MG63 (cell line): ENCODE results near the gene PDCD2L. TPM values are rescaled to one million over a fixed set of nuclear protein-coding genes. Genes with fewer than 3 reads are reported as not detected.
"Not testable (repeated sequence)": the region's sequence is repeated elsewhere in the genome, so short reads cannot be mapped to it uniquely, and the experiment has no call there.

Experiments
- DNase-seq: peaks from one replicate; pipeline ENCODE4 v3.0.0-alpha.2; 2020
- H3K27me3 ChIP-seq: fragments of 250-450 bp; sonication (Bioruptor Pico); 2 replicates; pipeline ENCODE4 v1.5.1; 2020; ENCODE audit warnings: mild to moderate bottlenecking, moderate library complexity
- H3K36me3 ChIP-seq: fragments of 250-450 bp; sonication (Bioruptor Pico); 2 replicates; pipeline ENCODE4 v1.5.1; 2020; ENCODE audit warnings: mild to moderate bottlenecking, moderate library complexity
- H3K4me3 ChIP-seq: fragments of 250-450 bp; sonication (Bioruptor Pico); 2 replicates; pipeline ENCODE4 v1.5.1; 2020; ENCODE audit warnings: mild to moderate bottlenecking, moderate library complexity
- H3K9me3 ChIP-seq: fragments of 250-450 bp; sonication (Bioruptor Pico); 2 replicates; pipeline ENCODE4 v1.5.1; 2020; ENCODE audit warnings: mild to moderate bottlenecking, moderate library complexity
- total RNA-seq: library from RNA; depleted of rRNA; stranded (reverse); fragments of >200 nt; shearing (Covaris generic); gene quantifications from 2 replicates; pipeline ENCODE4 v1.2.3, GENCODE V29; 2014; ENCODE audit warnings: low replicate concordance

Gene PDCD2L
- total RNA-seq, 1 experiment from 2014 or later, result 19.8 TPM

DNA sequence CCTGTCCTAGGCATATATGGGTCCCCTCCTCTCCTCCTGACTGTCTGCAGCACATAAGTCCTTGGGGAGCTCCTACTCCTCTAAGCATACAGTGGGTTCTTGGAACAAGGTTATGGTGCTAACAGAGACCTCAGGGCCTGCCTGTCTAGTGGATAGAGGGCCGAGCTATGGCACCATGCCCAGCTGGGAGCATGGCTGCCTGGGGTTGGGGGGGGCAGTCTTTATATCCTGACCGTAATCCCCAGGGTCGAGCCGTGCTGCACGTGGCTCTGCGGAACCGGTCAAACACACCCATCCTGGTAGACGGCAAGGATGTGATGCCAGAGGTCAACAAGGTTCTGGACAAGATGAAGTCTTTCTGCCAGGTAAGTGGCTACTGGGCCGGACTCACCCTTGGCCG, 35.9 kb upstream of the PDCD2L start:
- no peak for DNase-seq
- Histone ChIP-seq H3K4me3 (no peak overlapping the region), H3K9me3 (no peaks in the 10 kb centered on the region), H3K27me3 (no peaks in the 10 kb centered on the region), H3K36me3 (peaks cover 70% of the 10 kb centered on the region)

DNA sequence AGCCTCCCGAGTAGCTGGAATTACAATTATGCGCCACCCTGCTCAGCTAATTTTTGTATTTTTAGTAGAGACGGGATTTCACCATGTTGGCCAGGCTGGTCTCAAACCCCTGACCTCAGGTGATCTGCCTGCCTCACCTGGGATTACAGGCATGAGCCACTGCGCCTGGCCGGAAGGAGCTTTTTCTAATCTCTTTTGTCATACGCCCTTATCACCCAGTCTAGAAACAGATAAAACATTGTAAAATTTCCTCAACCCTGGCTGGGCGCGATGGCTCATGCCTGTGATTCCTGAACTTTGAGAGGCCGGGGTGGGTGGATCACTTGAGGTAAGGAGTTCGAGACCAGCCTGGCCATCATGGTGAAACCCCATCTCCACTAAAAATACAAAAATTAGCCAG, 35.0 kb upstream of the PDCD2L start:
- H3K9me3 ChIP-seq, H3K27me3 ChIP-seq, H3K4me3 ChIP-seq, DNase-seq: not testable (repeated sequence)
- peaks cover 74% of the 10 kb centered on the region for H3K36me3 ChIP-seq

- no peak for DNase-seq
- no peak overlapping the region for H3K4me3 ChIP-seq
- peaks cover 83% of the 10 kb centered on the region for H3K36me3 ChIP-seq
- no peaks in the 10 kb centered on the region for H3K27me3 ChIP-seq
- H3K9me3 ChIP-seq, result no peaks in the 10 kb centered on the region
Observed at GRCh38 chr19:34370117-34370516, 34.1 kb upstream of the PDCD2L start.

DNA sequence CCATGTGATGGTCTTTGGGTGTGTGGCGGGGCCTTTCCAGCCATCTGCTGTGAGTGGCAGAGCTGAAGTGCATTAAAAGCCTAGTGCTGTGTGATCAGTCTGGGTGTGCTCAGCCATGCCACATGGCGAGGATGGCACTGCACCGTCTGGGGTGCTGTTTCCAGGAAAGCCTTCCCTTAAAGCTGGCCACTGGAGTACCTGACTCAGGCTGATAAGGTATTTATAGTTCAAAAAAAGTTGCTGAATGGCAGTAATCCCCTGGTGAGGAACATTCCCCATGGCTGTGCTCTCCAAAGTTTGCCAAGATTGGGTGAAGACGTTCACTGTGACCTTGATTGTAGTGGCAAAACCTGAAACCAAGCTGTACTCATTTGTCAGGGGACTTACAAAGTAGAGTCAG, 33.2 kb upstream of the PDCD2L start:
- no peak for DNase-seq
- H3K36me3 ChIP-seq, result peaks cover 88% of the 10 kb centered on the region

GRCh38 chr19:34373601-34374288, 30.5 kb upstream of the PDCD2L start:
- H3K27me3 ChIP-seq, result no peaks in the 10 kb centered on the region
- DNase-seq, result no peak
- H3K9me3 ChIP-seq, result no peaks in the 10 kb centered on the region
- no peak overlapping the region for H3K4me3 ChIP-seq
- peaks cover 83% of the 10 kb centered on the region for H3K36me3 ChIP-seq

More for the DNA sequence above, 33.2 kb upstream of the PDCD2L start:
- H3K9me3 ChIP-seq, result no peaks in the 10 kb centered on the region
- H3K27me3 ChIP-seq, result no peaks in the 10 kb centered on the region
- no peak overlapping the region for H3K4me3 ChIP-seq

DNA sequence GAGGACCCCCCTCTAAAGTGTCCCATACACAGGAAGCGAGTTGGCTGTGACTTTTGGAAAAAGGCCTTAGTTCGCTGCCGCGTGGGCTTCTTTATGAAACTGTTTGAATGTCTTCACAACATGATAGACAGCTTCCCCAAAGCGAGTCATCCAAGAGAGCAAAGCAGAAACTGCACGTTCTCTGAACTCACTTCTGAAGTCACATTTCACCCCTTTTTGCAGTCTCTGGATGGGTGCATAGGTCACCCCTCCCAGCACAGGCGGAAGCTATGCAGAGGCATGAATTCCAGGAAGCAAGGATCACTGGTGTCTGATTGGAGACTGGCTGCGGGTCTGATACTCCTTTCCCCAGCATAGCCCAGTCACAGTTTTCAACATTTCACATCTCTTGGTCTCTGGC, 28.6 kb upstream of the PDCD2L start:
- Histone ChIP-seq H3K9me3 (no peaks in the 10 kb centered on the region), H3K36me3 (peaks cover 81% of the 10 kb centered on the region), H3K27me3 (no peaks in the 10 kb centered on the region), H3K4me3 (no peak overlapping the region)
- DNase-seq, result no peak

DNA sequence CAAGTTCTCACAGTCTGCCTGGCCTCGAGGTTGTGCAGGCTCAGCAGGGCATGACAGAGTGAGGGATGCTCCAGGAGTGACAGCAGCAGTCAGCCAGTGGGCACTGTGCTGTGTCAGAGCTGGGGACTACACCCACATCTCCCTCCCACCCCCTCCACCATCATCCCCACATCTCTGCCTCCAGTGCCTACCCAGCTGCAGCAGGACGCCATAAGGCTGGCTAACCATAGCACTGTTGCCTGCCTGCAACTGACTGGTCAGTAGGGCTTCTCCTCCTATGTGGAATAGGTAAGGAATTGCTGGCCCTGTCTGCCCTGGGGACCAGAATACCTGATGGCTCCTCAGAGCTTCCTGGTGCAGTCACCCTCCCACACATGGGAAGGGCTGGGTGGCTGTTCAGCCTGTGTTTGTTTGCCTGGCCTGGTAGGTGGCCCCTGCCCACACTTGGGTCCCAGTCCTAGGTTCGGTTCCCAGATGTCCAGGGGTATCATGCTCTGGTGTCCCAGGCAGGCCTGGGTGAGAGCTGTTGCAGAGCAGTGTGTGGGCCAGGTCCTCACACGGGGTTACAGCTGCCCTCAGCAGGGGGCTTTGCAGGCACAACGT, 23.5 kb upstream of the PDCD2L start:
- no peaks in the 10 kb centered on the region for H3K27me3 ChIP-seq
- peaks cover 92% of the 10 kb centered on the region for H3K36me3 ChIP-seq
- H3K4me3 ChIP-seq, result no peak overlapping the region
- no peak for DNase-seq
- H3K9me3 ChIP-seq, result no peaks in the 10 kb centered on the region

- no peak for DNase-seq
- Histone ChIP-seq H3K27me3 (no peaks in the 10 kb centered on the region), H3K36me3 (peaks cover 92% of the 10 kb centered on the region), H3K9me3 (no peaks in the 10 kb centered on the region), H3K4me3 (no peak overlapping the region)
Observed at GRCh38 chr19:34381399-34382251, 22.6 kb upstream of the PDCD2L start.

DNA sequence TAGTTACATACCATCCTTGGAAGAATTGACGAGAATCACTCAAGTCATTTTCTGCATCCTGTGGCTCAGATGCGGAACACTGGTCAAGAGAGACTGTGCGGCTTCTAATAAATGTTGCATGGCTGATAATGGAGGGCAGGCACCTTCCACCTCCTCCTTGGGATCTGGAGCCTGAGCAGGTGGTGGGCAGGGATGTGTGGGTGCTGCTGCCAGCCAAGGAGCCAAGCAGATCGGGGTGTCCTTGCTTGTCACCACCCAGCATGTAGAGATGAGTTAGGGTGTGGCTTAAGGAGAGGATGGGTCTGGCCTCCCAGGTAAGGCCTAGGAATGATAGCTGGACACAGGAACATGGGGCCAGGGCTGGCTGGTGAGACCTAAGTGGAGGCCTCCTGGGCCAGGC, 21.7 kb upstream of the PDCD2L start:
- no peak for DNase-seq
- H3K27me3 ChIP-seq, result no peaks in the 10 kb centered on the region
- no peaks in the 10 kb centered on the region for H3K9me3 ChIP-seq
- H3K36me3 ChIP-seq, result peaks cover 96% of the 10 kb centered on the region
- H3K4me3 ChIP-seq, result no peak overlapping the region

- no peaks in the 10 kb centered on the region for H3K27me3 ChIP-seq
Observed at GRCh38 chr19:34383599-34383998, 20.6 kb upstream of the PDCD2L start.

DNA sequence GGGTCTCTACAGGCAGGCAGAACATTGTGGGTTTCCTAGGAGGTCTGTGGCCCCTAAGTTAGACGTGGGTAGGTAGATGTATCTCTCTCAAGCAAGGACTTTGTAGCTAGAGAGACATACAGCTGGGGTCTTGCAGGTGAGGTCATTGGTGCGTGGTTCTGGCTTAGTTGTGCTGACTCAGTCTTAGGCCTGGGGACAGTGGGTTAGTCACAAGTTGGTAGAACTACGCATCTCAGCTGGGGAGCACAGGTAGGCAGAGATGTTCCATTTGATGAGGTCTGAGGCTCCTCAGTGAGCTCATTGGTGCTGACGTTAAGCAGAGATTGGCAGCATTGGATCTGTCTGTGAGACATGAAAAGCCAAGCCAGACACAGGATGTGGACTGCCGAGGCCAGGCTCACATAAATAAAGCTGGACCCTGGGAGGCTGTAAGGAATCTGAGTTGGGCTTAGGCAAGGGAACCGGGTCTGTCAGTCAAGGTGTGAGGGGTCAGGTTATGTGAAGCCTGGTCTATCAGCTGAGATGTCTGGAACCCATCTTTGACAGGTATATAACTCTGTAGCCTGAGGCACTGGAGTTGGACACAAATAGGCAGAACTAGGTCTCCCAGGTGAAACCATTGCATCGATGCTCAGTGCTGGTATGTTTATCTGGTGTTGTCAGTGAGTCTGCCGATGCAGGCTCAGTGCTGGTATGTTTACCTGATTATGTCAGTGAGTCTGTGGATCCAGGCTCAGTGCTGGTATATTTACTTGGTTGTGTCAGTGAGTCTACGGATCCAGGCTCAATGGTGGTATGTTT, 17.4 kb upstream of the PDCD2L start:
- no peaks in the 10 kb centered on the region for H3K27me3 ChIP-seq
- no peak for DNase-seq
- H3K4me3 ChIP-seq, result no peak overlapping the region
- H3K9me3 ChIP-seq, result no peaks in the 10 kb centered on the region
- peaks cover 93% of the 10 kb centered on the region for H3K36me3 ChIP-seq

More at GRCh38 chr19:34383599-34383998, 20.6 kb upstream of the PDCD2L start:
- DNase-seq, result no peak
- H3K4me3 ChIP-seq, result no peak overlapping the region
- H3K9me3 ChIP-seq, result no peaks in the 10 kb centered on the region
- peaks cover 94% of the 10 kb centered on the region for H3K36me3 ChIP-seq

DNA sequence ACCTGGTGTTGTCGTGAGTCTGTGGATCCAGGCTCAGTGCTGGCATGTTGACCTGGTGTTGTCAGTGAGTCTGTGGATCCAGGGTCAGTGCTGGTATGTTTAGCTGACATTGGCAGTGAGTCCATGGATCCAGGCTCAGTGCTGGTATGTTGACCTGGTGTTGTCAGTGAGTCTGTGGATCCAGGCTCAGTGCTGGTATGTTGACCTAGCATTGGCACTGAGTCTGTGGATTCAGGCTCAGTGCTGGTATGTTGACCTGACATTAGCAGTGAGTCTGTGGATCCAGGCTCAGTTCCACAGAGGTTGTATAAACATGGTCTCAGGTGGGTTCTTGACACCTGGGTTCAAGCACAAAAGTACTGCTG, 16.8 kb upstream of the PDCD2L start:
- Histone ChIP-seq H3K27me3 (no peaks in the 10 kb centered on the region), H3K9me3 (no peaks in the 10 kb centered on the region), H3K36me3 (peaks cover 91% of the 10 kb centered on the region), H3K4me3 (no peak overlapping the region)
- DNase-seq, result no peak

DNA sequence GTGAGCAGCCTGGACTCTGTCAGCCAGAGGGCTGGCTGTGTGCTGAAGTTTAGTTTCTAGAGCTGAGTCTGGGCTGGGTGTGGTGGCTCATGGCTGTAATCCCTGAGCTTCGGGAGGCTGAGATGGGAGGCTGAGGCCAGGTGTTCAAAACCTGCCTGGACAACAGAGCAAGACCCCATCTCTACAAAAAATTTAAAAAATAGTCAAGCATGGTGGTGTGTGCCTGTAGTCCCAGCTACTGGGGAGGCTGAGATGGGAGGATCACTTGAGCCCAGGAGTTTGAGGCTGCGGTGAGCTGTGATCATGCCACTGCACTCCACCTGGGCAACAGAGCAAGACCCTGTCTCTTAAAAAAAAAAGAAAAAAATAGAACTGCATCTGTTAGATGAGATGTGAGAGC, 15.5 kb upstream of the PDCD2L start:
- not testable (repeated sequence) for DNase-seq, H3K4me3 ChIP-seq, H3K27me3 ChIP-seq, H3K9me3 ChIP-seq
- peaks cover 86% of the 10 kb centered on the region for H3K36me3 ChIP-seq

GRCh38 chr19:34391813-34392212, 12.4 kb upstream of the PDCD2L start:
- no peaks in the 10 kb centered on the region for H3K9me3 ChIP-seq
- H3K4me3 ChIP-seq, result no peak overlapping the region
- H3K36me3 ChIP-seq, result peaks cover 80% of the 10 kb centered on the region
- H3K27me3 ChIP-seq, result no peaks in the 10 kb centered on the region
- DNase-seq, result no peak

- H3K36me3 ChIP-seq, result peaks cover 80% of the 10 kb centered on the region
Observed at GRCh38 chr19:34393031-34393430, 11.2 kb upstream of the PDCD2L start.

DNA sequence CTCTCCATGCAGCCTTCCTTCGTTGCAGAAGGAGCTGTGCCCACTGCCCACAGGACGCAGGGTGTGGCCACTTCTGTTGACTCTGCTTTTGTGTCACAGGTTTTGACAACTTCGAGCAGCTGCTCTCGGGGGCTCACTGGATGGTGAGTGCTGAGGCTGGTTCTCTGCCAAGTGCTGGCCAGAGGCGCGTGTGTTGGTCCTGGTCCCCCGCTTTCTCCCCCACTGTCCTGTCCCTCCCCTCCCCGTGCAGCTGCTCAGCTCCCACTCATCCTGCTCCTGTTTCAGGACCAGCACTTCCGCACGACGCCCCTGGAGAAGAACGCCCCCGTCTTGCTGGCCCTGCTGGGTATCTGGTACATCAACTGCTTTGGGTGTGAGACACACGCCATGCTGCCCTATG, 10.6 kb upstream of the PDCD2L start:
- no peak for DNase-seq

More at GRCh38 chr19:34393031-34393430, 11.2 kb upstream of the PDCD2L start:
- no peak for DNase-seq
- Histone ChIP-seq H3K9me3 (no peaks in the 10 kb centered on the region), H3K4me3 (no peak overlapping the region), H3K27me3 (no peaks in the 10 kb centered on the region)

DNA sequence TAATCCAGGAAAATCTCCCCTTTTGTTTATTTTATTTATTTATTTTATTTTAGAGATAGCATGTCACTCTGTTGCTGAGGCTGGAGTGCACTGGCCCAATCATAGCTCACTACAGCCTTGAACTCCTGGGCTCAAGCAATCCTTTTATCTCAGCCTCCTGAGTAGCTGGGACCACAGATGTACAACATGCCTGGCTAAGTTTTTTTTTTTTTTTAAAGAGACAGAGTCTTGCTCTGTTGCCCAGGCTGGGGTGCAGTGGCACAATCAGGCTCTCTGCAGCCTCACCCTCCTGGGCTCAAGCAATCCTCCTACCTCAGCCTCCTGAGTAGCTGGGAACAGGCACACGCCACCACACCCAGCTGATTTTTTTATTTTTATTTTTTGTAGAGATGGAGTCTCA, 6.3 kb upstream of the PDCD2L start:
- peaks cover 77% of the 10 kb centered on the region for H3K36me3 ChIP-seq
- no peaks in the 10 kb centered on the region for H3K9me3 ChIP-seq
- DNase-seq, result no peak
- H3K4me3 ChIP-seq, result no peak overlapping the region
- H3K27me3 ChIP-seq, result no peaks in the 10 kb centered on the region

More for the DNA sequence above, 10.6 kb upstream of the PDCD2L start:
- H3K4me3 ChIP-seq, result no peak overlapping the region
- no peaks in the 10 kb centered on the region for H3K27me3 ChIP-seq
- peaks cover 81% of the 10 kb centered on the region for H3K36me3 ChIP-seq
- H3K9me3 ChIP-seq, result no peaks in the 10 kb centered on the region
